Osteocyte (in vitro differentiated cells): Measurements from ENCODE around the gene SLC22A17. TPM values are rescaled to one million over a fixed set of nuclear protein-coding genes. Genes with fewer than 3 reads are reported as not detected.

Experiments
- DNase-seq: peaks from one replicate; pipeline ENCODE4 v3.0.0; 2021; ENCODE audit warnings: mixed read lengths; ENCODE audit not compliant: unreplicated experiment; ENCODE audit errors: extremely low spot score
- H3K27ac Mint-ChIP-seq: one replicate; pipeline ENCODE4 v1.8.0; 2021; ENCODE audit warnings: mild to moderate bottlenecking, mixed read lengths; ENCODE audit not compliant: unreplicated experiment
- H3K27me3 Mint-ChIP-seq: one replicate; pipeline ENCODE4 v1.8.0; 2021; ENCODE audit warnings: mixed read lengths; ENCODE audit not compliant: unreplicated experiment
- H3K36me3 Mint-ChIP-seq: one replicate; pipeline ENCODE4 v1.8.0; 2021; ENCODE audit warnings: mixed read lengths; ENCODE audit not compliant: unreplicated experiment
- H3K4me1 Mint-ChIP-seq: one replicate; pipeline ENCODE4 v1.8.0; 2021; ENCODE audit warnings: mixed read lengths; ENCODE audit not compliant: unreplicated experiment
- H3K4me3 Mint-ChIP-seq: one replicate; pipeline ENCODE4 v1.8.0; 2021; ENCODE audit warnings: mild to moderate bottlenecking, moderate library complexity, mixed read lengths; ENCODE audit not compliant: unreplicated experiment
- H3K9me3 Mint-ChIP-seq: one replicate; pipeline ENCODE4 v1.8.0; 2021; ENCODE audit warnings: mixed read lengths; ENCODE audit not compliant: unreplicated experiment
- CTCF ChIP-seq: fragments of 200-600 bp; sonication (generic); IDR thresholded peaks from 2 replicates; pipeline ENCODE4 v1.5.0; 2021; ENCODE audit warnings: antibody characterized with exemption, mild to moderate bottlenecking, moderate library complexity
- total RNA-seq: library from RNA; stranded (reverse); gene quantifications from 2 replicates; pipeline ENCODE4 v1.2.1, GENCODE V29; 2021

SLC22A17 gene
- total RNA-seq, 1 donor from 2014 or later = 42.7 TPM

GRCh38 chr14:23321572-23322547 lies 30.8 kb downstream of the SLC22A17 start:
- no peaks in the 10 kb centered on the region for H3K9me3 Mint-ChIP-seq
- peaks cover 34% of the 10 kb centered on the region for H3K36me3 Mint-ChIP-seq
- TF ChIP-seq CTCF = no peak
- H3K4me3 Mint-ChIP-seq = peak overlapping the region; percentile 94
- H3K27me3 Mint-ChIP-seq = no peaks in the 10 kb centered on the region
- peaks cover 27% of the 10 kb centered on the region for H3K4me1 Mint-ChIP-seq
- DNase-seq = peak; percentile 88
- peak overlapping the region; percentile 94 for H3K27ac Mint-ChIP-seq

GRCh38 chr14:23320584-23321571 lies 31.8 kb downstream of the SLC22A17 start, which contains the start of gene PABPN1:
TSS of gene PABPN1 (plus strand) at chr14:23321457. CDS start at chr14:23321470, 13 bp downstream.
- Mint-ChIP-seq H3K4me1 (peaks cover 27% of the 10 kb centered on the region), H3K9me3 (no peaks in the 10 kb centered on the region), H3K27me3 (no peaks in the 10 kb centered on the region), H3K27ac (peak within 1 kb of the TSS; percentile 98), H3K4me3 (peak within 1 kb of the TSS; percentile 94), H3K36me3 (peaks cover 32% of the 10 kb centered on the region)
- DNase-seq = peak; percentile 99
- no peak for TF ChIP-seq CTCF

GRCh38 chr14:23319746-23320583 lies 32.7 kb downstream of the SLC22A17 start:
- no peak for TF ChIP-seq CTCF
- H3K36me3 Mint-ChIP-seq = peaks cover 28% of the 10 kb centered on the region
- H3K9me3 Mint-ChIP-seq = no peaks in the 10 kb centered on the region
- H3K4me1 Mint-ChIP-seq = peaks cover 27% of the 10 kb centered on the region
- no peaks in the 10 kb centered on the region for H3K27me3 Mint-ChIP-seq
- DNase-seq = no peak
- H3K27ac Mint-ChIP-seq = peak overlapping the region; percentile 98
- H3K4me3 Mint-ChIP-seq = peak overlapping the region; percentile 72

DNA sequence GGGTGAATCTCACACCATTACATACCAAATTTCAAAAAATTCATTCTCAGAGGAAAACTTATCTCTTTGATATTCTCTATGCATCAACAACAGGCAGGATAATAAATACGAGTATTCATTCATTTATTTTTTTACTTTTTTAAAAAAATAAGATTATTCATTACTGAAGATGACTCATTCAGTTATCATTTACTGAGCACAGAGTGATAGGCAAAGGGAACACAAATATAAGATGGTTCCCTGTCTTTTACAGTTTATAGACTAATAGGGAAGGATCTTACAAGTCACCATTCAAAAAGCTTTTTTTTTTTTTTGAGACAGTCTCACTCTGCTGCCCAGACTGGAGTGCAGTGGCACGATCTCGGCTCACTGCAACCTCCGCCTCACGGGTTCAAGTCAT lies 36.4 kb downstream of the SLC22A17 start:
- TF ChIP-seq CTCF = no peak

More for the DNA sequence above, 36.4 kb downstream of the SLC22A17 start:
- DNase-seq = no peak
- Mint-ChIP-seq H3K4me3 (no peak overlapping the region), H3K36me3 (peaks cover 14% of the 10 kb centered on the region), H3K27ac (no peak overlapping the region), H3K4me1 (peaks cover 12% of the 10 kb centered on the region), H3K27me3 (no peaks in the 10 kb centered on the region), H3K9me3 (no peaks in the 10 kb centered on the region)
